K562 (cell line): ENCODE measurements around the gene DLGAP1. TPM values are rescaled to one million over a fixed set of nuclear protein-coding genes. Genes with fewer than 3 reads are reported as not detected.

ENCODE experiments used
- BRD4 ChIP-seq: fragments of 200-600 bp; sonication (generic); IDR thresholded peaks from 2 replicates; pipeline ENCODE4 v1.6.1; 2017; ENCODE audit warnings: inconsistent platforms
- HES1 ChIP-seq: fragments of 450-650 bp; IDR thresholded peaks from 2 replicates; pipeline ENCODE4 v1.6.1; 2016; ENCODE audit warnings: low read depth, mild to moderate bottlenecking, moderate library complexity
- KAT7 ChIP-seq: sonication (generic); formaldehyde crosslinking; IDR thresholded peaks from 2 replicates; pipeline ENCODE4 v1.8.0; 2022; ENCODE audit warnings: missing genetic modification reagents, mild to moderate bottlenecking, borderline replicate concordance
- POLR2H ChIP-seq: IDR thresholded peaks from 2 replicates; pipeline ENCODE4 v1.6.1; 2016; ENCODE audit warnings: missing genetic modification characterization, low read depth, mild to moderate bottlenecking, control low read depth, missing compliant biosample characterization, moderate library complexity
- RAD21 ChIP-seq, 2 experiments: fragments of 250-450 bp in 1 of 2; fragments of 450-650 bp in 1 of 2; sonication (Bioruptor Pico) in 1 of 2; formaldehyde crosslinking in 1 of 2; IDR thresholded peaks in 1 of 2; conservative IDR thresholded peaks in 1 of 2; 2 replicates each; pipeline versions ENCODE4 v1.4.0 to v1.8.0; 2020 to 2022; ENCODE audit warnings: mild to moderate bottlenecking in 2 of 2, moderate library complexity in 1 of 2
- REST ChIP-seq, 2 experiments: fragments of 450-650 bp; formaldehyde crosslinking in 1 of 2; IDR thresholded peaks; 2 replicates each; pipeline versions ENCODE4 v1.4.0 to v1.6.1; 2014 to 2020; ENCODE audit warnings: mild to moderate bottlenecking in 2 of 2, borderline replicate concordance in 1 of 2, low read depth in 1 of 2
- SMARCE1 ChIP-seq: fragments of 450-650 bp; IDR thresholded peaks from 2 replicates; pipeline ENCODE4 v1.7.1; 2016; ENCODE audit warnings: mild to moderate bottlenecking
- STAG1 ChIP-seq: sonication (generic); formaldehyde crosslinking; IDR thresholded peaks from 2 replicates; pipeline ENCODE4 v1.5.0; 2020; ENCODE audit warnings: missing genetic modification reagents, borderline replicate concordance
- ZBTB11 ChIP-seq, 3 experiments: fragments of 200-800 bp in 1 of 3; fragments of 250-450 bp in 1 of 3; fragments of 450-650 bp in 1 of 3; sonication (Bioruptor Pico) in 1 of 3; sonication (Bioruptor generic) in 1 of 3; formaldehyde crosslinking in 1 of 3; IDR thresholded peaks; 2 replicates each; pipeline versions ENCODE4 v1.6.1 to v1.8.0; 2016 to 2022; ENCODE audit warnings: mild to moderate bottlenecking in 2 of 3, missing genetic modification characterization in 2 of 3, missing compliant biosample characterization in 1 of 3, moderate library complexity in 1 of 3
- ZNF655 ChIP-seq: fragments of 250-450 bp; sonication (Bioruptor Pico); IDR thresholded peaks from 2 replicates; pipeline ENCODE4 v1.5.0; 2021
- polyA plus RNA-seq, 8 experiments: library from polyadenylated mRNA; depleted of rRNA in 4 of 8; stranded (reverse) in 5 of 8; unstranded in 3 of 8; fragments of >200 nt; fragmentation: Nextera tagmentation in 2 of 8; fragmentation: Illumina TruSeq in 1 of 8; extraction: Ambion mirVana in 2 of 8; extraction: Trizol in 1 of 8; gene quantifications; 2 replicates each; pipeline versions ENCODE4 v1.2.1 to v1.2.3, GENCODE V29; 2011 to 2014; ENCODE audit warnings: inconsistent platforms in 1 of 8, missing spikeins in 1 of 8
- total RNA-seq, 7 experiments: library from RNA; depleted of rRNA in 6 of 7; stranded (reverse); fragments of >200 nt in 6 of 7; fragmentation: Illumina TruSeq in 2 of 7; extraction: Trizol in 2 of 7; gene quantifications; 2 replicates each; pipeline versions ENCODE4 v1.2.1 to v1.2.3, GENCODE V29; 2011 to 2021; ENCODE audit warnings: low replicate concordance in 1 of 7

The DLGAP1 gene
- total and polyA plus RNA-seq, 9 of the 15 experiments (the other 6 are each of a cell fraction or from before 2014, with no cell fraction given) = 0.04 to 0.22 (median 0.08) TPM

- TF ChIP-seq REST (IDR thresholded peaks at IDR 0.05; ENCODE audit: borderline replicate concordance) (peak; percentile 28; the same call in 1 of the 2 replicates), REST (CRISPR knock-in tag; IDR thresholded peaks at IDR 0.05; ENCODE audit: low read depth) (no peak), HES1 (no peak), KAT7 (CRISPR knock-in tag) (no peak), ZNF655 (CRISPR knock-in tag) (no peak), RAD21 (CRISPR knock-in tag; conservative IDR thresholded peaks at IDR 0.05 in 1 of 2, IDR thresholded peaks at IDR 0.05 in 1 of 2) (peak; percentile 70 to 78), SMARCE1 (no peak), ZBTB11 (CRISPR knock-in tag; IDR thresholded peaks at IDR 0.05) (no peak), POLR2H (tag) (0 out of 2 replicates have a peak, but pooled peaks have one; percentile 19), STAG1 (CRISPR knock-in tag) (peak; percentile 18; the same call in 1 of the 2 replicates), BRD4 (no peak)
Measured at GRCh38 chr18:3998698-3999333, 456.3 kb downstream of the DLGAP1 start (continued).
